Measurements from ENCODE around the gene LPIN1.

GRCh38 chr2:11858883-11859282 lies 112.5 kb downstream of the LPIN1 start:
- TF ChIP-seq CTCF (conservative IDR thresholded peaks at IDR 0.05) (no peak), ZFX (IDR thresholded peaks at IDR 0.05) (no peak)
